HL-60 (cell line): ENCODE measurements around the gene FLNC.

ENCODE experiments used
- REST ChIP-seq: IDR thresholded peaks from 2 replicates; pipeline ENCODE4 v1.6.1; 2012; ENCODE audit warnings: low read depth; ENCODE audit not compliant: insufficient replicate concordance
- TF ChIP-seq, protein P1 (sequence below): IDR thresholded peaks from one replicate; pipeline ENCODE4 v1.5.1; 2011; ENCODE audit warnings: low read length, control low read depth, inconsistent platforms; ENCODE audit not compliant: insufficient read depth

DNA sequence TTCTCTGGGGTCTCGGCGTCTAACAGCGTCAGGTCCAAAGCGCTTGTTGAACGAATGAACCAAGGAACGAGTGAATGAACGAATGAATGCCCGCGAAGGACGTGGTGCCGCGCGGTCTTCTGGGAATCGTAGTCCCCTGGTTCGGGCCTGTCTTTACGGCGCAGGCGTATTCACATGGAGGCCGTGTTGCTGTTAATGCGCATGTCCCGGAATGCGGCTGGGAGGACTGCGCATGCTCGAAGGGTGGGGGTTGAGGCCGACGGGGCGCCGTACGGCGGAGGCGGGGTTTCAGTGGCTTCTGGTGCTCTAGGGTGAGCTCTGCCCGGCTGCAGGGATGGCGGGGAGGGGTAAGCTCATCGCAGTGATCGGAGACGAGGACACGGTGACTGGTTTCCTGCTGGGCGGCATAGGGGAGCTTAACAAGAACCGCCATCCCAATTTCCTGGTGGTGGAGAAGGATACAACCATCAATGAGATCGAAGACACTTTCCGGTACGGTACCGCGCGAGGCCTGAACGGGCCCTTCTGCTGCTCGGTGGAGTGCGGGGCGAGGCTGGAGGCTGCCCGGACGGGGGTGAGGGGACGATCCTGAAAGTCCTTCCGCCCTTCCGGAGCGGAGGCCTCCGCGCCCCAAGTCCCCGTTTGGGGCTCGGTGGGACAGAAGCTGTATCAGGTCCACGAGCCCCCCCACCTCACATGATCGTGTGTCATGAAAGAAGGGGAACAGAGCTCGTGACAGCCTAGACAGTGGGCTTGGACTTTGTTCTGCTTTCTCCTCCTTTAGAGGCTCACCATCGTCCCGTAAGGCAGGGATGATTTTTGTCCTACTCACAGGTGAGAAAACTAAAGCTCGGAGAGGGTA is 32.6 kb downstream of the FLNC start, which contains the start of gene ATP6V1F:
- TF ChIP-seq, protein P1, sequence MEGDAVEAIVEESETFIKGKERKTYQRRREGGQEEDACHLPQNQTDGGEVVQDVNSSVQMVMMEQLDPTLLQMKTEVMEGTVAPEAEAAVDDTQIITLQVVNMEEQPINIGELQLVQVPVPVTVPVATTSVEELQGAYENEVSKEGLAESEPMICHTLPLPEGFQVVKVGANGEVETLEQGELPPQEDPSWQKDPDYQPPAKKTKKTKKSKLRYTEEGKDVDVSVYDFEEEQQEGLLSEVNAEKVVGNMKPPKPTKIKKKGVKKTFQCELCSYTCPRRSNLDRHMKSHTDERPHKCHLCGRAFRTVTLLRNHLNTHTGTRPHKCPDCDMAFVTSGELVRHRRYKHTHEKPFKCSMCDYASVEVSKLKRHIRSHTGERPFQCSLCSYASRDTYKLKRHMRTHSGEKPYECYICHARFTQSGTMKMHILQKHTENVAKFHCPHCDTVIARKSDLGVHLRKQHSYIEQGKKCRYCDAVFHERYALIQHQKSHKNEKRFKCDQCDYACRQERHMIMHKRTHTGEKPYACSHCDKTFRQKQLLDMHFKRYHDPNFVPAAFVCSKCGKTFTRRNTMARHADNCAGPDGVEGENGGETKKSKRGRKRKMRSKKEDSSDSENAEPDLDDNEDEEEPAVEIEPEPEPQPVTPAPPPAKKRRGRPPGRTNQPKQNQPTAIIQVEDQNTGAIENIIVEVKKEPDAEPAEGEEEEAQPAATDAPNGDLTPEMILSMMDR = no peak
- TF ChIP-seq REST = no peak
